AG09309 (cell line): ENCODE results near the gene TTC16.
A peak's percentile ranks its signal among the peaks of the same experiment; 100 is the strongest.

ENCODE experiments used
- DNase-seq: peaks from one replicate; pipeline ENCODE4 v3.0.0-alpha.2; 2010; ENCODE audit warnings: low read depth
- H3K4me3 ChIP-seq: 2 replicates; pipeline ENCODE4 v1.5.1; 2011; ENCODE audit warnings: mild to moderate bottlenecking, low read depth, low read length, moderate library complexity; ENCODE audit not compliant: control insufficient read depth
- CTCF ChIP-seq: IDR thresholded peaks from 2 replicates; pipeline ENCODE4 v1.5.1; 2011; ENCODE audit warnings: mild to moderate bottlenecking, low read depth, low read length, inconsistent platforms; ENCODE audit not compliant: insufficient read depth, control insufficient read depth; ENCODE audit errors: missing control alignments

The TTC16 gene

GRCh38 chr9:127689329-127690000 is 26.4 kb upstream of the TTC16 start:
- DNase-seq = no peak
- TF ChIP-seq CTCF = no peak
- H3K4me3 ChIP-seq = no peak overlapping the region

GRCh38 chr9:127690735-127691134 is 25.1 kb upstream of the TTC16 start:
- no peak for TF ChIP-seq CTCF
- H3K4me3 ChIP-seq = no peak overlapping the region
- no peak for DNase-seq

- no peak for DNase-seq
- H3K4me3 ChIP-seq = no peak overlapping the region
- no peak for TF ChIP-seq CTCF
Measured at GRCh38 chr9:127692071-127692470, 23.8 kb upstream of the TTC16 start.

- DNase-seq = no peak
- TF ChIP-seq CTCF = no peak
- H3K4me3 ChIP-seq = no peak overlapping the region
Measured at GRCh38 chr9:127693143-127693542, 22.7 kb upstream of the TTC16 start.

GRCh38 chr9:127693697-127694096 is 22.2 kb upstream of the TTC16 start:
- no peak for DNase-seq
- TF ChIP-seq CTCF = no peak
- H3K4me3 ChIP-seq = no peak overlapping the region

- peak; percentile 40 for DNase-seq
- no peak overlapping the region for H3K4me3 ChIP-seq
- TF ChIP-seq CTCF = no peak
Measured at GRCh38 chr9:127694890-127695720, 20.8 kb upstream of the TTC16 start.

GRCh38 chr9:127697575-127697974 is 18.3 kb upstream of the TTC16 start:
- H3K4me3 ChIP-seq = no peak overlapping the region
- TF ChIP-seq CTCF = no peak
- DNase-seq = no peak
